ENCODE measurements around the gene CYREN. TPM values are rescaled to one million over a fixed set of nuclear protein-coding genes. Genes with fewer than 3 reads are reported as not detected.

The CYREN gene
- total RNA-seq, 2 experiments from 2014 or later, result 36.7 to 39.0 TPM

- no peaks in the 10 kb centered on the region for H3K9me3 Mint-ChIP-seq
- intact Hi-C loops (cut with micrococcal nuclease), result no loop called here
- DNase-seq, result no peak
- H3K27ac Mint-ChIP-seq, result no peak overlapping the region
- H3K4me3 Mint-ChIP-seq, result no peak overlapping the region
- peaks cover 3% of the 10 kb centered on the region for H3K4me1 Mint-ChIP-seq (ENCODE audit: low read depth)
- no peaks in the 10 kb centered on the region for H3K27me3 Mint-ChIP-seq (ENCODE audit: low read depth)
- peaks cover 47% of the 10 kb centered on the region for H3K36me3 Mint-ChIP-seq (ENCODE audit: low read depth)
- CTCF ChIA-PET, result no interaction called here
These were observed 24.1 kb upstream of the CYREN start for GRCh38 chr7:135194494-135195095.

- Mint-ChIP-seq H3K27me3 (ENCODE audit: low read depth) (no peaks in the 10 kb centered on the region), H3K36me3 (ENCODE audit: low read depth) (peaks cover 49% of the 10 kb centered on the region), H3K27ac (no peak overlapping the region), H3K4me3 (no peak overlapping the region), H3K9me3 (no peaks in the 10 kb centered on the region), H3K4me1 (ENCODE audit: low read depth) (peaks cover 3% of the 10 kb centered on the region)
- CTCF ChIA-PET, result no interaction called here
- DNase-seq, result no peak
- intact Hi-C loops (cut with micrococcal nuclease), result no loop called here
These were observed 23.1 kb upstream of the CYREN start for GRCh38 chr7:135193615-135194081.

GRCh38 chr7:135192914-135193536 is 22.5 kb upstream of the CYREN start:
- H3K9me3 Mint-ChIP-seq, result no peaks in the 10 kb centered on the region
- H3K27ac Mint-ChIP-seq, result no peak overlapping the region
- CTCF ChIA-PET, result no interaction called here
- H3K4me1 Mint-ChIP-seq (ENCODE audit: low read depth), result no peaks in the 10 kb centered on the region
- H3K27me3 Mint-ChIP-seq (ENCODE audit: low read depth), result no peaks in the 10 kb centered on the region
- intact Hi-C loops (cut with micrococcal nuclease), result no loop called here
- no peak overlapping the region for H3K4me3 Mint-ChIP-seq
- peaks cover 50% of the 10 kb centered on the region for H3K36me3 Mint-ChIP-seq (ENCODE audit: low read depth)
- DNase-seq, result no peak

- Mint-ChIP-seq H3K36me3 (ENCODE audit: low read depth) (peaks cover 56% of the 10 kb centered on the region), H3K27ac (peak overlapping the region; percentile 10)
- CTCF ChIA-PET, result no interaction called here
These were observed 20.2 kb upstream of the CYREN start for GRCh38 chr7:135190703-135191102.

GRCh38 chr7:135189961-135190360 is 19.5 kb upstream of the CYREN start:
- no peaks in the 10 kb centered on the region for H3K9me3 Mint-ChIP-seq
- CTCF ChIA-PET, result no interaction called here
- DNase-seq, result no peak
- intact Hi-C loops (cut with micrococcal nuclease), result no loop called here
- H3K27ac Mint-ChIP-seq, result no peak overlapping the region
- no peaks in the 10 kb centered on the region for H3K27me3 Mint-ChIP-seq (ENCODE audit: low read depth)
- H3K4me1 Mint-ChIP-seq (ENCODE audit: low read depth), result no peaks in the 10 kb centered on the region
- peaks cover 60% of the 10 kb centered on the region for H3K36me3 Mint-ChIP-seq (ENCODE audit: low read depth)
- no peak overlapping the region for H3K4me3 Mint-ChIP-seq

More at GRCh38 chr7:135190703-135191102, 20.2 kb upstream of the CYREN start:
- no peak overlapping the region for H3K4me3 Mint-ChIP-seq
- intact Hi-C loops (cut with micrococcal nuclease), result no loop called here
- H3K4me1 Mint-ChIP-seq (ENCODE audit: low read depth), result no peaks in the 10 kb centered on the region
- H3K9me3 Mint-ChIP-seq, result no peaks in the 10 kb centered on the region
- no peak for DNase-seq
- no peaks in the 10 kb centered on the region for H3K27me3 Mint-ChIP-seq (ENCODE audit: low read depth)

GRCh38 chr7:135189221-135189662 is 18.7 kb upstream of the CYREN start:
- CTCF ChIA-PET, result interaction anchor here (0.5 kb wide), 1 partner anchor 423 kb away, joined by 4 read pairs; no protein-coding TSS in a partner anchor
- peaks cover 65% of the 10 kb centered on the region for H3K36me3 Mint-ChIP-seq (ENCODE audit: low read depth)
- H3K27me3 Mint-ChIP-seq (ENCODE audit: low read depth), result no peaks in the 10 kb centered on the region

GRCh38 chr7:135188298-135188984 is 17.9 kb upstream of the CYREN start:
- Mint-ChIP-seq H3K36me3 (ENCODE audit: low read depth) (peaks cover 72% of the 10 kb centered on the region), H3K4me1 (ENCODE audit: low read depth) (no peaks in the 10 kb centered on the region), H3K27me3 (ENCODE audit: low read depth) (no peaks in the 10 kb centered on the region), H3K27ac (no peak overlapping the region), H3K9me3 (peaks cover 7% of the 10 kb centered on the region), H3K4me3 (no peak overlapping the region)
- no peak for DNase-seq
- intact Hi-C loops (cut with micrococcal nuclease), result no loop called here
- CTCF ChIA-PET, result interaction anchor here (0.6 kb wide), 1 partner anchor 15 kb away, joined by 4 read pairs; no protein-coding TSS in a partner anchor

More at GRCh38 chr7:135189221-135189662, 18.7 kb upstream of the CYREN start:
- intact Hi-C loops (cut with micrococcal nuclease), result no loop called here
- Mint-ChIP-seq H3K4me1 (ENCODE audit: low read depth) (no peaks in the 10 kb centered on the region), H3K9me3 (peaks cover under 1% of the 10 kb centered on the region), H3K27ac (no peak overlapping the region), H3K4me3 (no peak overlapping the region)
- DNase-seq, result no peak

GRCh38 chr7:135186841-135187253 is 16.3 kb upstream of the CYREN start:
- intact Hi-C loops (cut with micrococcal nuclease), result no loop called here
- no peak for DNase-seq
- CTCF ChIA-PET, result interaction anchor here (0.9 to 1.3 kb wide), 2 partner anchors 10 to 18 kb away, joined by 3 read pairs; no protein-coding TSS in a partner anchor
- Mint-ChIP-seq H3K4me3 (no peak overlapping the region), H3K36me3 (ENCODE audit: low read depth) (peaks cover 76% of the 10 kb centered on the region), H3K4me1 (ENCODE audit: low read depth) (no peaks in the 10 kb centered on the region), H3K9me3 (peaks cover 19% of the 10 kb centered on the region), H3K27ac (no peak overlapping the region), H3K27me3 (ENCODE audit: low read depth) (no peaks in the 10 kb centered on the region)

GRCh38 chr7:135186261-135186540 is 15.7 kb upstream of the CYREN start:
- Mint-ChIP-seq H3K36me3 (ENCODE audit: low read depth) (peaks cover 78% of the 10 kb centered on the region), H3K4me3 (no peak overlapping the region), H3K27ac (no peak overlapping the region), H3K27me3 (ENCODE audit: low read depth) (no peaks in the 10 kb centered on the region), H3K9me3 (peaks cover 24% of the 10 kb centered on the region), H3K4me1 (ENCODE audit: low read depth) (no peaks in the 10 kb centered on the region)
- CTCF ChIA-PET, result interaction anchor here (0.6 to 1.3 kb wide), 3 partner anchors 10 to 249 kb away, joined by 3 to 4 read pairs (median 3); no protein-coding TSS in a partner anchor
- no peak for DNase-seq
- intact Hi-C loops (cut with micrococcal nuclease), result no loop called here

GRCh38 chr7:135185471-135186260 is 15.2 kb upstream of the CYREN start:
- no peaks in the 10 kb centered on the region for H3K27me3 Mint-ChIP-seq (ENCODE audit: low read depth)
- H3K27ac Mint-ChIP-seq, result no peak overlapping the region
- H3K36me3 Mint-ChIP-seq (ENCODE audit: low read depth), result peaks cover 79% of the 10 kb centered on the region
- CTCF ChIA-PET, result interaction anchor here (0.6 to 1.3 kb wide), 2 partner anchors 9 to 248 kb away, joined by 3 to 4 read pairs; no protein-coding TSS in a partner anchor
- DNase-seq, result no peak
- intact Hi-C loops (cut with micrococcal nuclease), result no loop called here
- peaks cover 28% of the 10 kb centered on the region for H3K9me3 Mint-ChIP-seq
- H3K4me3 Mint-ChIP-seq, result no peak overlapping the region
- H3K4me1 Mint-ChIP-seq (ENCODE audit: low read depth), result no peaks in the 10 kb centered on the region

- CTCF ChIA-PET, result no interaction called here
- peaks cover 75% of the 10 kb centered on the region for H3K36me3 Mint-ChIP-seq (ENCODE audit: low read depth)
These were observed 13.8 kb upstream of the CYREN start for GRCh38 chr7:135184254-135184841.

GRCh38 chr7:135183478-135183877 is 13.0 kb upstream of the CYREN start:
- Mint-ChIP-seq H3K36me3 (ENCODE audit: low read depth) (peaks cover 73% of the 10 kb centered on the region), H3K9me3 (peaks cover 36% of the 10 kb centered on the region), H3K27me3 (ENCODE audit: low read depth) (no peaks in the 10 kb centered on the region), H3K4me3 (no peak overlapping the region), H3K4me1 (ENCODE audit: low read depth) (no peaks in the 10 kb centered on the region), H3K27ac (no peak overlapping the region)
- DNase-seq, result no peak
- CTCF ChIA-PET, result interaction anchor here (1.2 kb wide), 1 partner anchor 91 kb away, joined by 3 read pairs; no protein-coding TSS in a partner anchor
- intact Hi-C loops (cut with micrococcal nuclease), result no loop called here

More at GRCh38 chr7:135184254-135184841, 13.8 kb upstream of the CYREN start:
- Mint-ChIP-seq H3K9me3 (peaks cover 36% of the 10 kb centered on the region), H3K4me3 (no peak overlapping the region), H3K4me1 (ENCODE audit: low read depth) (no peaks in the 10 kb centered on the region), H3K27ac (no peak overlapping the region), H3K27me3 (ENCODE audit: low read depth) (no peaks in the 10 kb centered on the region)
- intact Hi-C loops (cut with micrococcal nuclease), result no loop called here
- no peak for DNase-seq
